Stromal cell of bone marrow (primary cell): ENCODE measurements around the gene RHEB.
A peak's percentile ranks its signal among the peaks of the same experiment; 100 is the strongest.
"Not testable (repeated sequence)": the region's sequence is repeated elsewhere in the genome, so short reads cannot be mapped to it uniquely, and the experiment has no call there.

Source experiments
- DNase-seq: peaks from one replicate; pipeline ENCODE4 v3.0.0-alpha.2; 2012; ENCODE audit warnings: low read depth

The RHEB gene

GRCh38 chr7:151524845-151525244 is 5.2 kb upstream of the RHEB start:
- DNase-seq = no peak

- no peak for DNase-seq
Measured at GRCh38 chr7:151524331-151524730, 4.6 kb upstream of the RHEB start.

- no peak for DNase-seq
Measured at GRCh38 chr7:151520419-151521261, 945 bp upstream of the RHEB start.

- DNase-seq = not testable (repeated sequence)
Measured at GRCh38 chr7:151518947-151519764, 539 bp downstream of the RHEB start.

GRCh38 chr7:151518105-151518946 is 1.4 kb downstream of the RHEB start:
- peak; percentile 28 for DNase-seq

- no peak for DNase-seq
Measured at GRCh38 chr7:151517601-151518104, 2.0 kb downstream of the RHEB start.

- no peak for DNase-seq
Measured at GRCh38 chr7:151515276-151515565, 4.5 kb downstream of the RHEB start.

GRCh38 chr7:151514461-151515275 is 5.0 kb downstream of the RHEB start:
- DNase-seq = no peak

GRCh38 chr7:151513133-151513532 is 6.6 kb downstream of the RHEB start:
- DNase-seq = no peak

GRCh38 chr7:151512353-151512752 is 7.3 kb downstream of the RHEB start:
- DNase-seq = no peak

GRCh38 chr7:151511946-151512345 is 7.7 kb downstream of the RHEB start:
- no peak for DNase-seq

GRCh38 chr7:151511270-151511669 is 8.4 kb downstream of the RHEB start:
- no peak for DNase-seq

GRCh38 chr7:151509670-151510333 is 9.9 kb downstream of the RHEB start:
- DNase-seq = no peak

- DNase-seq = no peak
Measured at GRCh38 chr7:151508991-151509390, 10.7 kb downstream of the RHEB start.

- no peak for DNase-seq
Measured at GRCh38 chr7:151507806-151508205, 11.9 kb downstream of the RHEB start.

GRCh38 chr7:151506901-151507382 is 12.8 kb downstream of the RHEB start:
- no peak for DNase-seq

- no peak for DNase-seq
Measured at GRCh38 chr7:151505836-151506468, 13.7 kb downstream of the RHEB start.

GRCh38 chr7:151505433-151505832 is 14.3 kb downstream of the RHEB start:
- DNase-seq = no peak

GRCh38 chr7:151504715-151505326 is 14.9 kb downstream of the RHEB start:
- no peak for DNase-seq
